Lower lobe of right lung (tissue), 2 donors: ENCODE results near the gene NSL1. TPM values are rescaled to one million over a fixed set of nuclear protein-coding genes. Genes with fewer than 3 reads are reported as not detected.
"Not testable (repeated sequence)": the region's sequence is repeated elsewhere in the genome, so short reads cannot be mapped to it uniquely, and the experiment has no call there.

Experiments
- ATAC-seq, 2 donors: fragments of 200-7000 bp; cut with Tn5 transposase; one replicate each; pipeline ENCODE4 v1.9.1; 2020 to 2022; ENCODE audit warnings: mild to moderate bottlenecking in 2 of 2, moderate library complexity in 2 of 2
- DNase-seq: peaks from one replicate; pipeline ENCODE4 v3.0.0-alpha.2; 2020
- H3K27ac ChIP-seq: fragments of 200-600 bp; one replicate; pipeline ENCODE4 v1.8.0; 2022
- H3K27me3 ChIP-seq: fragments of 200-600 bp; one replicate; pipeline ENCODE4 v1.8.0; 2022; ENCODE audit warnings: low read depth
- H3K36me3 ChIP-seq: fragments of 200-600 bp; one replicate; pipeline ENCODE4 v1.8.0; 2022; ENCODE audit warnings: mild to moderate bottlenecking
- H3K4me1 ChIP-seq: fragments of 200-600 bp; one replicate; pipeline ENCODE4 v1.8.0; 2022
- H3K4me3 ChIP-seq: fragments of 200-600 bp; one replicate; pipeline ENCODE4 v1.8.0; 2022; ENCODE audit warnings: mild to moderate bottlenecking
- H3K9me3 ChIP-seq: fragments of 200-600 bp; one replicate; pipeline ENCODE4 v1.8.0; 2022
- CTCF ChIP-seq: fragments of 200-600 bp; IDR thresholded peaks from one replicate; pipeline ENCODE4 v1.8.0; 2022; ENCODE audit warnings: antibody characterized with exemption, mild to moderate bottlenecking
- intact Hi-C: fragments of 100-400 bp; cut with DNase I; formaldehyde crosslinking; loops from one replicate; pipeline ENCODE4 v1.11.0; 2022
- total RNA-seq: library from RNA; stranded (reverse); fragmentation: NEBNext Ultra II Directional; extraction: Animal tissue kit (Norgen Biotek cat#: 25700); gene quantifications from one replicate; pipeline ENCODE4 v1.2.1, GENCODE V29; 2021
- donor health status: DM: no; HTN: yes; CAD: no; lungs with severe emphysema.

NSL1 gene
- total RNA-seq, 1 donor from 2014 or later = 30.8 TPM

GRCh38 chr1:212712451-212713303 is 78.9 kb downstream of the NSL1 start:
- TF ChIP-seq CTCF = no peak
- intact Hi-C loops = no loop called here
- Histone ChIP-seq H3K4me3 (no peak overlapping the region), H3K9me3 (no peaks in the 10 kb centered on the region), H3K4me1 (no peaks in the 10 kb centered on the region), H3K27me3 (no peaks in the 10 kb centered on the region), H3K27ac (no peak overlapping the region), H3K36me3 (no peaks in the 10 kb centered on the region)
- ATAC-seq = no peak
- no peak for DNase-seq

GRCh38 chr1:212711974-212712373 is 79.6 kb downstream of the NSL1 start:
- H3K27ac ChIP-seq, H3K27me3 ChIP-seq, intact Hi-C loops, H3K36me3 ChIP-seq, H3K9me3 ChIP-seq, H3K4me1 ChIP-seq, ATAC-seq, DNase-seq, H3K4me3 ChIP-seq: not testable (repeated sequence)

- ATAC-seq = no peak
- TF ChIP-seq CTCF = no peak
- H3K36me3 ChIP-seq = no peaks in the 10 kb centered on the region
- H3K4me1 ChIP-seq = no peaks in the 10 kb centered on the region
- no peak for DNase-seq
- no peak overlapping the region for H3K4me3 ChIP-seq
- H3K27ac ChIP-seq = no peak overlapping the region
- intact Hi-C loops = no loop called here
- no peaks in the 10 kb centered on the region for H3K9me3 ChIP-seq
- no peaks in the 10 kb centered on the region for H3K27me3 ChIP-seq
These were observed 81.0 kb downstream of the NSL1 start for GRCh38 chr1:212710566-212710965.

- Histone ChIP-seq H3K27me3 (no peaks in the 10 kb centered on the region), H3K4me1 (peaks cover 20% of the 10 kb centered on the region), H3K36me3 (no peaks in the 10 kb centered on the region), H3K4me3 (no peak overlapping the region), H3K27ac (no peak overlapping the region), H3K9me3 (no peaks in the 10 kb centered on the region)
- intact Hi-C loops = no loop called here
- TF ChIP-seq CTCF = no peak
- ATAC-seq (no peak), DNase-seq (no peak)
These were observed 87.5 kb downstream of the NSL1 start for GRCh38 chr1:212703991-212704564.

GRCh38 chr1:212702672-212703071 is 88.9 kb downstream of the NSL1 start:
- no peak for DNase-seq
- Histone ChIP-seq H3K4me3 (no peak overlapping the region), H3K27me3 (no peaks in the 10 kb centered on the region), H3K36me3 (no peaks in the 10 kb centered on the region), H3K4me1 (peaks cover 32% of the 10 kb centered on the region), H3K9me3 (no peaks in the 10 kb centered on the region), H3K27ac (no peak overlapping the region)
- intact Hi-C loops = no loop called here
- no peak for ATAC-seq
- TF ChIP-seq CTCF = no peak

GRCh38 chr1:212701910-212702309 is 89.7 kb downstream of the NSL1 start:
- no peak overlapping the region for H3K4me3 ChIP-seq
- peaks cover 32% of the 10 kb centered on the region for H3K4me1 ChIP-seq
- ATAC-seq (no peak), DNase-seq (no peak)
- H3K27me3 ChIP-seq = no peaks in the 10 kb centered on the region
- intact Hi-C loops = no loop called here
- TF ChIP-seq CTCF = no peak
- no peak overlapping the region for H3K27ac ChIP-seq
- H3K36me3 ChIP-seq = no peaks in the 10 kb centered on the region
- no peaks in the 10 kb centered on the region for H3K9me3 ChIP-seq
